ENCODE results near the gene AP1G1. TPM values are rescaled to one million over a fixed set of nuclear protein-coding genes. Genes with fewer than 3 reads are reported as not detected.
"Not testable (repeated sequence)": the region's sequence is repeated elsewhere in the genome, so short reads cannot be mapped to it uniquely, and the experiment has no call there.

AP1G1 gene
- polyA plus RNA-seq, 1 of the 3 experiments (the other 2 are of a cell fraction), result 23.8 TPM

GRCh38 chr16:71811261-71811803 is 2.7 kb upstream of the AP1G1 start:
- Histone ChIP-seq H3K27me3 (ENCODE audit: insufficient read depth) (no peaks in the 10 kb centered on the region), H3K4me2 (no peak overlapping the region), H3K27ac (ENCODE audit: low read depth in 2 of 2, low read length in 1 of 2) (no peak overlapping the region), H3K9me2 (no peaks in the 10 kb centered on the region), H3K4me3 (ENCODE audit: low read depth in 2 of 2, low read length in 1 of 2) (no peak overlapping the region), H3K36me3 (replicated peaks in 1 of 2; ENCODE audit: control insufficient read depth in 1 of 2, insufficient read depth in 2 of 2, low read length in 1 of 2) (peaks cover 0 to 1% of the 10 kb centered on the region in 2 experiments), H3K9ac (no peak overlapping the region), H3K79me2 (ENCODE audit: insufficient read depth) (peaks cover 23% of the 10 kb centered on the region), H3K9me3 (no peaks in the 10 kb centered on the region), H3F3A (replicated peaks; ENCODE audit: insufficient read depth) (peaks cover 10% of the 10 kb centered on the region), H3K4me1 (ENCODE audit: control insufficient read depth in 1 of 2, insufficient read depth in 2 of 2, low read depth in 1 of 2, low read length in 1 of 2) (peaks cover 5 to 9% of the 10 kb centered on the region in 2 experiments; a peak in 2 of 4 replicates), H2AFZ (ENCODE audit: low read depth) (no peak overlapping the region), H4K20me1 (ENCODE audit: insufficient read depth) (peaks cover 10% of the 10 kb centered on the region; the same call in 1 of the 2 replicates)
- POLR2A ChIA-PET, result no interaction called here
- 91% methylated on average over 5 of the region's 5 CpGs for WGBS (ENCODE audit: low lambda C conversion rate)
- TF ChIP-seq TAF1 (IDR thresholded peaks at IDR 0.05; ENCODE audit: borderline replicate concordance, low read depth, low read length) (no peak), NFIC (IDR thresholded peaks at IDR 0.05; ENCODE audit: borderline replicate concordance) (no peak)
- DNase-seq, result no peak
- CTCF ChIA-PET, result interaction anchor here (0.7 kb wide), 1 partner anchor 71 kb away, joined by 3 read pairs; no protein-coding TSS in a partner anchor

- H3K4me2 ChIP-seq; CTCF ChIA-PET; H3K9ac ChIP-seq; DNase-seq; H2AFZ ChIP-seq (ENCODE audit: low read depth); H3K36me3 ChIP-seq (replicated peaks in 1 of 2; ENCODE audit: control insufficient read depth in 1 of 2, insufficient read depth in 2 of 2, low read length in 1 of 2); H3F3A ChIP-seq (replicated peaks; ENCODE audit: insufficient read depth); H3K9me3 ChIP-seq; H3K4me3 ChIP-seq (ENCODE audit: low read depth in 2 of 2, low read length in 1 of 2); POLR2A ChIA-PET; H3K9me2 ChIP-seq; H3K27ac ChIP-seq (ENCODE audit: low read depth in 2 of 2, low read length in 1 of 2); H3K4me1 ChIP-seq (ENCODE audit: control insufficient read depth in 1 of 2, insufficient read depth in 2 of 2, low read depth in 1 of 2, low read length in 1 of 2); H3K27me3 ChIP-seq (ENCODE audit: insufficient read depth): not testable (repeated sequence)
- WGBS (ENCODE audit: low lambda C conversion rate), result 88% methylated on average over 11 of the region's 11 CpGs
- peaks cover 13% of the 10 kb centered on the region; the same call in 1 of the 2 replicates for H4K20me1 ChIP-seq (ENCODE audit: insufficient read depth)
- H3K79me2 ChIP-seq (ENCODE audit: insufficient read depth), result peaks cover 35% of the 10 kb centered on the region
These were observed 1.5 kb upstream of the AP1G1 start for GRCh38 chr16:71810155-71810530.

- DNase-seq, result no peak
- 3% methylated on average over 21 of the region's 44 CpGs for WGBS (ENCODE audit: low lambda C conversion rate)
- ChIA-PET CTCF (interaction anchor here (0.5 to 1.5 kb wide), 7 partner anchors 15 to 153 kb away, joined by 3 to 6 read pairs (median 3); no protein-coding TSS in a partner anchor), POLR2A (interaction anchor here (0.7 to 1.2 kb wide), 3 partner anchors 38 to 153 kb away, joined by 3 to 6 read pairs (median 3); partner anchors contain the start of gene ATXN1L)
- H4K20me1 ChIP-seq (ENCODE audit: insufficient read depth), result peaks cover 26% of the 10 kb centered on the region; the same call in 1 of the 2 replicates
- H3K9me3 ChIP-seq, result no peaks in the 10 kb centered on the region
- H3K4me1 ChIP-seq (ENCODE audit: control insufficient read depth in 1 of 2, insufficient read depth in 2 of 2, low read depth in 1 of 2, low read length in 1 of 2), result peaks cover 5 to 9% of the 10 kb centered on the region in 2 experiments; a peak in 2 of 4 replicates
- H3K4me3 ChIP-seq (ENCODE audit: low read depth in 2 of 2, low read length in 1 of 2), result peak overlapping the region; percentile 73 to 94
- H3K27ac ChIP-seq (ENCODE audit: low read depth in 2 of 2, low read length in 1 of 2), result peak overlapping the region; percentile 94 to 97
- TF ChIP-seq RXRA (IDR thresholded peaks at IDR 0.05; ENCODE audit: borderline replicate concordance, low read depth) (no peak), ELF1 (IDR thresholded peaks at IDR 0.05) (no peak), GABPA (IDR thresholded peaks at IDR 0.05; ENCODE audit: low read depth) (no peak)
- H3K79me2 ChIP-seq (ENCODE audit: insufficient read depth), result peaks cover 56% of the 10 kb centered on the region
- peaks cover 0 to 15% of the 10 kb centered on the region in 2 experiments for H3K36me3 ChIP-seq (replicated peaks in 1 of 2; ENCODE audit: control insufficient read depth in 1 of 2, insufficient read depth in 2 of 2, low read length in 1 of 2)
- H3F3A ChIP-seq (replicated peaks; ENCODE audit: insufficient read depth), result no peaks in the 10 kb centered on the region
- H2AFZ ChIP-seq (ENCODE audit: low read depth), result peak overlapping the region; percentile 77
- no peaks in the 10 kb centered on the region for H3K9me2 ChIP-seq
- no peaks in the 10 kb centered on the region for H3K27me3 ChIP-seq (ENCODE audit: insufficient read depth)
- peak overlapping the region; percentile 94 for H3K9ac ChIP-seq
- peak overlapping the region; percentile 77 for H3K4me2 ChIP-seq
These were observed 585 bp downstream of the AP1G1 start for GRCh38 chr16:71807905-71808592.

Data from SK-N-SH (cell line).